Head of caudate nucleus (tissue), 42 donors: ENCODE data around the gene FARP2.

Experiments used
- DNase-seq, 42 donors: peaks; one replicate each; pipeline versions ENCODE4 v3.0.0 to v3.0.0-alpha.2; 2020 to 2021; ENCODE audit warnings: mixed read lengths in 7 of 42
- intact Hi-C: fragments of 100-400 bp; cut with DNase I; formaldehyde crosslinking; loops from one replicate; pipeline ENCODE4 v1.15.0; 2022

FARP2 gene

DNA sequence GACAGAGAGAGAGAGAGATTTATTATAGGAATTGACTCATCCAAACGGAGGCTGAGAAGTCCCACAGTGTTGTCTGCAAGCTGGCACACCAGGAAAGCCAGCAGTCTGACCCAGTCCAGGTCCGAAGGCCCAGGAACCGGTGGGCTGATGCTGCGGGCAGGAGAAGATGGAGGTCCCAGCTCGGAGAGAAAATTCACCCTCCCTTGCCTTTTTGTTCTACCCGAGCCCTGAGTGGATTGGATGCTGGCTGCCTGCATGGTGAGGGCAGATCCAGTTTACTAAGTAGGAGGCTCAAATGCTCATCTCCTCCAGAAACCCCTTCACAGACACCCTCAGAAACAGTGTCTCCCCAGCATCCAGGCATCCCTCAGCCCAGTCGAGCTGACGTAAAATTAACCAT is 174.5 kb downstream of the FARP2 start:
- intact Hi-C loops, result no loop called here
- no peak for DNase-seq

- DNase-seq, result no peak
- intact Hi-C loops, result no loop called here
Observed at GRCh38 chr2:241531161-241531722, 175.2 kb downstream of the FARP2 start.

DNA sequence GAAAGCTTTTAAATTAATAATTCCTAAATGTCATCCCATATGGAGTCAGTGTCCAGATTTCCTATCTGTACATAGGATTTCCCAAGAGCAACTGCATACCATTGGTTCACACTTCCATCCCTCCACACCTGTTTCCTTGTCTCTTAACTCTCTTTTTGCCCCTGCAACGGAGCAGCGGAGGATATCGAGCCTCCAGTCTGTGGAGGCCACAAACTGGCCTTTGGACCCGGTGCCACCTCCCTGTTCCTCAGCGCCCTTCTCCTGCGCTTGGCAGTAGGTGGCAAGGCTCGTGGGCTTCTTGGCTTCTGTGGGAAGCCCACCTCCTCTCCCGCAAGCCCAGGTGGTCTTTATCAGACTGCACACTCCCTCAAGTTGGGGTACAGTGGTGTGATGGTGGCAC is 176.1 kb downstream of the FARP2 start:
- DNase-seq, result no peak
- intact Hi-C loops, result no loop called here

- intact Hi-C loops, result no loop called here
- DNase-seq, result no peak
Observed at GRCh38 chr2:241532733-241533601, 176.9 kb downstream of the FARP2 start.

DNA sequence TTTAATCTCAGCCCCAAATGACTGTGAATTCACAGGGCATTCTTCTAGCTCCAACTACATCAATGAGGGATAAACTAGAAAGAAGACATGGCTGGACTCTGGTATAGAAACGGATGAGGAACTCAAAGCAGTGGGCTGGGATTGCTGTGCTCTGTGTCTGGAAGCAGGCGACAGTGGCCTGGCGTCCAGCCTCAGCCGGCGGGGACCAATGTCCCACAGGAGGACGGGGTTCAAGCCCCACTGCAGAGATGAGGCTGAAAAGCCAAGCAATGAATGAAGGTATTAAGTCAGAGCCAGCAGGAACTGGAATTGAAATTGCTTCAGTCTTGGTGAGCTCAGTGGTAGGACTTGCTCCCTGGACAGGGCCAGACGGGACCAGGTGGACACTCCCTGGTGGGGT is 178.2 kb downstream of the FARP2 start:
- intact Hi-C loops, result no loop called here
- DNase-seq, result no peak

DNA sequence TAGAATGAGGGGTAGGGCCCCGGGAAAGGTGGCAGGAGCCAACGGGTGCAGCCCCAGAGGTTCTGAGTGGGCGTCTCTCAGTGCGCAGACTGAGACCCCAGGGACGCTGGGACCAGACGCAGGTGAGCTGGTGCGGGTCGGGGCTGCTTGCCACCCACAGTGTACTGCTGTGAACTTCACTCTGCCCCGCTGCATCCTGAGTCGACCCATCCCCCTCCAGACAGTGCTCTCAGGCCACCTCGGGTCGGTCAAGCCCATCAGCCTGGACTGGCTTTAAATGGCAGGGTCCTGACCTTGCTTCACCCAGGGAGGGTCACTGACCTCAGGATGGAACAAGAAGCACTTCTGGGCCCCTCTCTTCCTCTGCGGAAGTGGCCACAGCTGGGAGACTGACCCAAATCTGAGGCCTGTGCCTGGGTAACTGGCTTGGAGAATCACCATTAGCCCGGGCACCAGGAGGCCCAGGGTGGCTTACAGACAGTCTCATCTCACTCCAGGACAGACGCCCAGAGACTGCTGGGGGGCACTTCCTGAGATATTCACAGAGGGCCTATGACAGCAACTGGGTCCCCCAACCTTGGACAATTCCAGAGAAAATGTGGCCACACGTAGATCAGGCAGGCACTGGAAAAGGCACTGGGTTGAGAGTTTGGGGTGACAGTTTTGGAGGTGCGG is 178.8 kb downstream of the FARP2 start:
- intact Hi-C loops, result no loop called here
- DNase-seq, result no peak

DNA sequence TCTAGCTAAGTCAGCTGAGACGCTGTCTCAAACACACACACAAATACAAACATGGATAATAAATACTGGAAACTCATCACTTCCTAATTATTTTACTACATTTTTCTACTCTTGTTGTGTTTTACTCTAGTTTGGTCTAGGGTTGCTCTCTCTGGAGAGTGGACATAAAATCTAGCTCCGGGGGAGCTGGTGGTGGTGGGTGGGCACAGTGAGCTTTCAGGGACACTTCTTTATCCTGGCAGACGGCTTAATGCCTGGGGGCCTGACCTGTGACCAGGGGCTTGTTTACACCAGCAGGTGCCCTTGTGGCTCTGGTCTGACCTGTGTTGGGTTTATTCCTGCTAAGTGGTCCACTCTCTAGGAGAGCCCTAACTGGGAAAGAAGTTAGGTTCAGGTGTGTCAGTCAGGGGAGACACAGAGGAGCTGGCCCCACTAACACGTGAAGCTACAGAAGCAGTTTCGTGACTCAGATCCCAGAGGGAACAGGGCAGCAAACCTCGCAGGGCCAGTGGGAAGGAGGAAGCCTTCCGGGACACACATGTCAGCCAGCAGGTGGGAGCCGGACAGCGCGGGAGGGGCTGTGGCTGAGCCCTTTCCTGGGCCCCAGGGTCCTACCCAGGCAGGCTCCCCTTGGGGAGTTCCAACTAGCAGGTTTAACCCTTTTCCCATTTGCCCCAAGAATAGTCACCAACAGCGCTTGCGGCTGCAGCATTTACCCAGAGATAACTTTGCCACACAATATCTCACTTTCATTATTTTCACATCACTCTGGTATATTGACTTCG is 180.0 kb downstream of the FARP2 start:
- intact Hi-C loops, result no loop called here
- DNase-seq, result no peak

DNA sequence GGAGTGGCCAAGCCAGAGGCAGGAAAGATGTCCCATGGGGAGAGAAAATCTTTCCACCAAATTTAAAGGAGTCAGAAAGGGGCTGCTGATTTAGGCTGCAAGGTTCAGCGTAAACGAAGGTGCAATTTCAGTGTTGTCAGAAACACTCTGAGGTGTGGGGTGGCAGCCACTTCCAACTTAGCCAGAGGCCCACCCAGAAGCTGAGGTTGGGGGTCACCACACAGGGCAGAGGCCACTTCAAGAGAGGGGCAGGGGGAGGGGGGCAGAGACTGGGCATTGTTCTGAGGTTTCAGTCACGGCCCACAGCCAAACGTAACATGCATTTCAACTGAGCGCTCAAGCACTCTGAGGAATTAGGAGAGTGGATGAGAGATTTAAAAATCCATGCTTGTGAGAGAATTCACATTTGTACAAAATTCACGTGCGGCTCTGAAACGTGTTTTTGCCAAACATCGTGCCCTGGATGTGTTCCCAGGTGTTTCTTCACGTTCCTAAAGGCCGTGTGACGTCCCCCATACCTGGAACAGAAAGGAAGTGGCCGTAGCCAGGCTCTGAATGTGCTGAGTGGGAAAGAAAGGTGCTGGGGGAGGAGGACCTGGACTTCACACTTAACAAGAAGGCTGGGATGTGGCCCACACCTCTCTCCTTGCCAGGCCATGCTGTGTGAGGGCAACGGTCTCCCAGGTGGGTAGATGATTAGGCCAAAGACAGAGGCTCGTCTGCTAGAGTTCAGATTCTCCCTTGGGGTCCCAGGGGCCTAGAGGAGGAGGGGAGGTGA is 182.9 kb downstream of the FARP2 start:
- DNase-seq, result no peak
- intact Hi-C loops, result no loop called here

GRCh38 chr2:241539616-241540374 is 183.7 kb downstream of the FARP2 start:
- intact Hi-C loops, result no loop called here
- DNase-seq, result no peak

- intact Hi-C loops, result no loop called here
- no peak for DNase-seq
Observed at GRCh38 chr2:241540401-241540770, 184.3 kb downstream of the FARP2 start.

GRCh38 chr2:241540771-241541561 is 184.9 kb downstream of the FARP2 start:
- DNase-seq, result peak in 37 of 42 donors; percentile 33 to 87 (median 62)
- intact Hi-C loops, result no loop called here

DNA sequence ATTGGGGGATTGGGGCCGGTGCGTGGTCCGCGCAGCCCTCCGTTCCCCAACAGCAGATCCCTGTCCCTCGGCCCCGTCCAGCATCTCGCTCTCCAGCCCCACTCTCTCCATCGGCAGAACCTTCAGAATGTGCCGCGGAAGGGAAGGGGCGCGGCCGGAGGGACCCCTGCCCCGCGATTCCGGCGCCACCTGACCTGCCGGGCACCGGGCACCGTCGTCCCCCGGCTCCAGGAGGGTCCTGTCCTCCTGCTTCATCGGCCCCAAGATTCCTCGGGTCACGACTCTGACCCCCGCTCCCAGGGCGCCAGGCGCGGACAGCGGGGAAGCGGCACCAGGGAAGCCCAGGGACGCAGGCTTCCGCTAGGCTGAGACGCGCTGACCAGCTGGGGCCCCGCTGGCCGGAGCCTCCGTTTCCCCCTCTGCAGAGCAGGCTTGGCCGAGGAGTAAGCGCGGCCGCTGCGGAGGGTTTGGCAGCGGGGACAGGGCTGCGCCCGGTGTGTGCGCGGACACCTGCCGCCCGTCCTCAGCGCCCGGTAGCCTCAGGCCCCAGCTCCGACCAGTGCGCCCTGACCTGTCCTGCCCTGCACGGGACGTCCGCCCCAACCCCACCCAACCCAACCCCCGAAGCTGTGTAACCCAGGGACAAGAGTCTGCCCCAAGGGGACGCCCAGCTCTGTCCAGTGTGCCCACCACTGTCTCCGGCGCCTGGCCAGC is 185.6 kb downstream of the FARP2 start:
- DNase-seq, result no peak
- intact Hi-C loops, result no loop called here

- intact Hi-C loops, result no loop called here
- peak in 13 of 42 donors; percentile 26 to 63 (median 35) for DNase-seq
Observed at GRCh38 chr2:241542278-241542605, 186.2 kb downstream of the FARP2 start.
